Upper lobe of left lung (tissue), 6 donors: ENCODE measurements around the gene CTSO. TPM values are rescaled to one million over a fixed set of nuclear protein-coding genes. Genes with fewer than 3 reads are reported as not detected.

Experiments used
- ATAC-seq, 2 donors: fragments of 200-7000 bp; cut with Tn5 transposase; one replicate each; pipeline ENCODE4 v1.9.1; 2022; ENCODE audit warnings: mild to moderate bottlenecking in 2 of 2, moderate library complexity in 2 of 2; ENCODE audit not compliant: low FRiP score in 2 of 2
- DNase-seq, 2 donors: peaks; one replicate each; pipeline ENCODE4 v3.0.0-alpha.2; 2019 to 2020
- H3K27ac ChIP-seq, 4 donors: fragments of 200-600 bp; sonication (generic); one replicate each; pipeline ENCODE4 v1.5.1; 2016 to 2019
- H3K27me3 ChIP-seq, 4 donors: fragments of 200-600 bp; sonication (generic); one replicate each; pipeline ENCODE4 v1.5.1; 2017 to 2019
- H3K36me3 ChIP-seq, 4 donors: fragments of 200-600 bp; sonication (generic); one replicate each; pipeline ENCODE4 v1.5.1; 2016 to 2019
- H3K4me1 ChIP-seq, 4 donors: fragments of 200-600 bp; sonication (generic); one replicate each; pipeline ENCODE4 v1.5.1; 2018 to 2019
- H3K4me3 ChIP-seq, 4 donors: fragments of 200-600 bp; sonication (generic); one replicate each; pipeline ENCODE4 v1.5.1; 2017 to 2019; ENCODE audit warnings: mild to moderate bottlenecking in 2 of 4, moderate library complexity in 1 of 4
- H3K9me3 ChIP-seq, 4 donors: fragments of 200-600 bp; sonication (generic); one replicate each; pipeline ENCODE4 v1.5.1; 2018 to 2019
- EP300 ChIP-seq, 4 donors: sonication (generic); formaldehyde crosslinking; IDR thresholded peaks; one replicate each; pipeline ENCODE4 v1.5.1; 2017; ENCODE audit warnings: antibody characterized with exemption in 4 of 4, control low read depth in 2 of 4
- POLR2A ChIP-seq, 4 donors: fragments of 450-650 bp; IDR thresholded peaks; one replicate each; pipeline ENCODE4 v1.5.1; 2016 to 2017; ENCODE audit warnings: antibody characterized with exemption in 4 of 4, mild to moderate bottlenecking in 2 of 4
- POLR2AphosphoS5 ChIP-seq, 2 donors: sonication (generic); formaldehyde crosslinking; IDR thresholded peaks; one replicate each; pipeline ENCODE4 v1.5.1; 2017; ENCODE audit warnings: antibody characterized with exemption in 2 of 2
- WGBS, 2 donors: methylation state at CpG; one replicate each; pipeline ENCODE4 v1.1.5; 2017 to 2018; 5-methylcytosine and 5-hydroxymethylcytosine counted together
- total RNA-seq, 6 donors: library from RNA; depleted of rRNA in 4 of 6; stranded (reverse); fragments of >200 nt in 4 of 6; gene quantifications; one replicate each; pipeline versions ENCODE4 v1.1.0 to v1.2.1, GENCODE V29; 2016 to 2021
- TF ChIP-seq, protein P1 (sequence below), 6 experiments: fragments of 450-650 bp in 4 of 6; fragments of 200-600 bp in 2 of 6; sonication (generic) in 2 of 6; IDR thresholded peaks; one replicate each; pipeline ENCODE4 v1.5.1; 2016 to 2019; ENCODE audit warnings: antibody characterized with exemption in 6 of 6
- donor health status: DM: no; HTN: no; CAD: no; lungs with moderate emphysema.
- donor health status: DM: no; HTN: yes; CAD: no; lungs with severe emphysema.

The CTSO gene
- total RNA-seq, 6 donors from 2014 or later: 9.4 to 34.7 (median 22.5) TPM

DNA sequence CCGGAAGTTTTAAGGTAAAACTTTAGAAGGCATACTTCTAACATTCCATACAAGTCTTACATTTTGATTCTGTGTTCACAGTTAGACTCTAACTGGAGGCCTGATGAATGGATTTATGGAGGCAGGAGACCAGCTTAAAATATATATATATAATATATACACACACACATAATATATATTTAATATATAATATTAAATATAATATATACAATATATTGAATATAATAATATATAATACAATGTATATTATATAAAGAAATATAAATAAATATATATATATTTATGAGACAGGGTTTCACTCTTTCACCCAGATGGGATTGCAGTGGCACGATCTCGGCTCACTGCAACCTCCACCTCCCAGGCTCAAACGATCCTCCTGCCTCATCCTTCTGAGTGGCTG lies 7.9 kb upstream of the CTSO start:
- Histone ChIP-seq H3K4me3 (no peak overlapping the region), H3K4me1 (no peaks in the 10 kb centered on the region), H3K27ac (no peak overlapping the region), H3K27me3 (no peaks in the 10 kb centered on the region), H3K36me3 (no peaks in the 10 kb centered on the region), H3K9me3 (no peaks in the 10 kb centered on the region)
- no peak for DNase-seq
- TF ChIP-seq, protein P1, sequence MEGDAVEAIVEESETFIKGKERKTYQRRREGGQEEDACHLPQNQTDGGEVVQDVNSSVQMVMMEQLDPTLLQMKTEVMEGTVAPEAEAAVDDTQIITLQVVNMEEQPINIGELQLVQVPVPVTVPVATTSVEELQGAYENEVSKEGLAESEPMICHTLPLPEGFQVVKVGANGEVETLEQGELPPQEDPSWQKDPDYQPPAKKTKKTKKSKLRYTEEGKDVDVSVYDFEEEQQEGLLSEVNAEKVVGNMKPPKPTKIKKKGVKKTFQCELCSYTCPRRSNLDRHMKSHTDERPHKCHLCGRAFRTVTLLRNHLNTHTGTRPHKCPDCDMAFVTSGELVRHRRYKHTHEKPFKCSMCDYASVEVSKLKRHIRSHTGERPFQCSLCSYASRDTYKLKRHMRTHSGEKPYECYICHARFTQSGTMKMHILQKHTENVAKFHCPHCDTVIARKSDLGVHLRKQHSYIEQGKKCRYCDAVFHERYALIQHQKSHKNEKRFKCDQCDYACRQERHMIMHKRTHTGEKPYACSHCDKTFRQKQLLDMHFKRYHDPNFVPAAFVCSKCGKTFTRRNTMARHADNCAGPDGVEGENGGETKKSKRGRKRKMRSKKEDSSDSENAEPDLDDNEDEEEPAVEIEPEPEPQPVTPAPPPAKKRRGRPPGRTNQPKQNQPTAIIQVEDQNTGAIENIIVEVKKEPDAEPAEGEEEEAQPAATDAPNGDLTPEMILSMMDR (IDR thresholded peaks at IDR 0.05): no peak
- TF ChIP-seq POLR2AphosphoS5 (IDR thresholded peaks at IDR 0.05) (no peak), EP300 (IDR thresholded peaks at IDR 0.05) (no peak), POLR2A (IDR thresholded peaks at IDR 0.05) (no peak)
- 88 to 92% methylated on average over 4 of the region's 4 CpGs for WGBS, 2 donors
- no peak for ATAC-seq

DNA sequence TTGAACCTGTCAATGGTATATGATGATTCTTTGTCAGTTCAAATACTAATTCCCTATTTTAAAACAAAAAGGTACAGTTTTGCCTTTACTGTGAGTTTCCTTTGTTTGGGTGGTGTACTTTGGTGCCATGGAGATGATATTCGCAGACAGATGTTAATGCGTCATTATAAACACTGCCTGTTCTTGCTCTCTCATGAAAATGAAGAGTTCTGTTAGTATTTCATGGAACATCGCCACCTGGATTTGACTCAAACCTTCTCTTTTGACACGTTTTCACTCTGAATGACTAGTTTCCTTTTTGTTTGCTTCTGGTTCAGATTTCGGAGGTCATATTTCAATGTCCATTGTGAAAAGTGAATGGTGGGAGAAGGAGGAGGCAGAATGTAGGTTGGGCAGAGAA lies 6.9 kb upstream of the CTSO start:
- ATAC-seq: peak in 1 of 2 donors; percentile 73

DNA sequence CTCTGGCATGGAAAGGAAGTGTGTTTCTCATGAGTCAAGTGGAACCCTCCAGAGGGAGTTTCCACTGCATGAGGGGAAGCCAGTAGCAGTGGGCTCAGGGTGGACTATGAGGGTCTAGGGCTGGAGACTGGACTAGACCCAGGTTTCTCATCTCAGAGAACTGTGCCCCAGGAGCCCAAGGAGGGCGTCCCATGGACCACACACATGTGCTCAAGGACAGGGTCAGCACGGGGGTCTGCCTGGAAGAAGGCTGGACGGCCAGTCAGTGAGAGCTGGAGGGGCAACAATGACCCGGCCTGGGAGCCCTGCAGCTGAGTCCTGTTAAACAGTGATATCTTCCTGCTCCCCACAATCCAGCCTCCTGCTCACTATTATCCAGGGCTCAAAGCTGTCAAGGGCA lies 5.8 kb upstream of the CTSO start:
- 82% methylated on average over 4 of the region's 4 CpGs; no CpG with 5 or more reads in 1 of the 2 donors for WGBS, 2 donors
- ATAC-seq (peak in 1 of 2 donors; percentile 31), DNase-seq (peak in 1 of 2 donors; percentile 12)
- Histone ChIP-seq H3K4me3 (no peak overlapping the region), H3K36me3 (no peaks in the 10 kb centered on the region), H3K27me3 (no peaks in the 10 kb centered on the region), H3K27ac (no peak overlapping the region), H3K4me1 (peaks cover 0 to under 1% (median 0%) of the 10 kb centered on the region in 4 donors), H3K9me3 (no peaks in the 10 kb centered on the region)
- TF ChIP-seq POLR2AphosphoS5 (IDR thresholded peaks at IDR 0.05): no peak

More for the DNA sequence above, 6.9 kb upstream of the CTSO start:
- no peak for TF ChIP-seq POLR2AphosphoS5 (IDR thresholded peaks at IDR 0.05)
- TF ChIP-seq EP300 (IDR thresholded peaks at IDR 0.05): no peak
- TF ChIP-seq POLR2A (IDR thresholded peaks at IDR 0.05): no peak
- TF ChIP-seq, protein P1 (IDR thresholded peaks at IDR 0.05): no peak
- no peaks in the 10 kb centered on the region for H3K36me3 ChIP-seq
- no peaks in the 10 kb centered on the region for H3K27me3 ChIP-seq
- DNase-seq: no peak
- no peaks in the 10 kb centered on the region for H3K4me1 ChIP-seq
- no peak overlapping the region for H3K27ac ChIP-seq
- WGBS, 2 donors: 62 to 66% methylated on average over 5 of the region's 5 CpGs
- H3K9me3 ChIP-seq: no peaks in the 10 kb centered on the region
- no peak overlapping the region for H3K4me3 ChIP-seq

DNA sequence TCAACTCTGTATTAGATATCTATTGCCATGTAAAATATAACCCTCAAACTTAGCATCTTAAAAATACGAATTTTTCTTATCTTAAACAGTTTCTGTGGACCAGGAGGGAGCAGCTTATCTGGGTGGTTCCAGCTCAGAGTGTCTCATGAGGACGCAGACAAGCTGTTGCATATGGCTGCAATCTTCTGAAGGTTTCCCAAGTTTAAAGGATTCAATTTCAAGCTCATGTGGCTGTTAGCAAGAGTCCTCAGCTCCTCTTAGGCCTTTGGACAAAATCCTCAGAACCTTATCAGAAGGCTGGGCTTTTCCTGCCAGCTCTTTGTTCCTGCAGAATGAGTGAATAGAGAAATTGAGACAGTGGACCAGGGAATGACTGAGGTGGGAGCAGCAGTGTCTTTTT lies 2.8 kb upstream of the CTSO start:
- H3K9me3 ChIP-seq: no peaks in the 10 kb centered on the region
- H3K27ac ChIP-seq: no peak overlapping the region
- TF ChIP-seq, protein P1 (IDR thresholded peaks at IDR 0.05): no peak
- H3K4me1 ChIP-seq: peaks cover 0 to 12% (median 6%) of the 10 kb centered on the region in 4 donors
- no peak for ATAC-seq
- no peak overlapping the region for H3K4me3 ChIP-seq
- WGBS, 2 donors: 76 to 81% methylated on average over 2 of the region's 2 CpGs
- no peak for DNase-seq
- H3K36me3 ChIP-seq: no peaks in the 10 kb centered on the region
- H3K27me3 ChIP-seq: no peaks in the 10 kb centered on the region

DNA sequence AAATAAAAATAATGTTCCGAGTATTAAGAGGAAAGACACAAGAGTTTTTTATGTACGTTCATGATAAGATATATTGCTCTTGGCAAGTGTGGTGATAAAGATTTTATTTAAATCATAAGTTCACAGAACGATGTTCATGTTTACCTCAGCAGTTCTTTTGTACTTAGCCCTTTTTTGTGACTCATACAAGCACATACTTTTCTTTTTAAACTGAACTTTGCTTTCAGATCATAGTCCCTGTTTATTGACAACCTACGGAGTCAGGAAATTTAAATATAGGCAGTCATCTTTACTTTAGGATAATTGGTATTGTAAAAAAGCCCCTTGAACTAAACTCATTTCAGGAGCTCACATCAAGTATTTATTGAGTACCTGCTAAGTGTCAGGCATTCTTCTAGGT lies 1.3 kb upstream of the CTSO start:
- TF ChIP-seq POLR2AphosphoS5 (IDR thresholded peaks at IDR 0.05) (no peak), EP300 (IDR thresholded peaks at IDR 0.05) (no peak)
- 78 to 84% methylated on average over 4 of the region's 4 CpGs for WGBS, 2 donors
- Histone ChIP-seq H3K4me3 (no peak overlapping the region), H3K36me3 (no peaks in the 10 kb centered on the region), H3K9me3 (no peaks in the 10 kb centered on the region), H3K27me3 (no peaks in the 10 kb centered on the region), H3K4me1 (peaks cover 0 to 12% (median 6%) of the 10 kb centered on the region in 4 donors), H3K27ac (no peak overlapping the region)
- no peak for DNase-seq
- ATAC-seq: no peak

DNA sequence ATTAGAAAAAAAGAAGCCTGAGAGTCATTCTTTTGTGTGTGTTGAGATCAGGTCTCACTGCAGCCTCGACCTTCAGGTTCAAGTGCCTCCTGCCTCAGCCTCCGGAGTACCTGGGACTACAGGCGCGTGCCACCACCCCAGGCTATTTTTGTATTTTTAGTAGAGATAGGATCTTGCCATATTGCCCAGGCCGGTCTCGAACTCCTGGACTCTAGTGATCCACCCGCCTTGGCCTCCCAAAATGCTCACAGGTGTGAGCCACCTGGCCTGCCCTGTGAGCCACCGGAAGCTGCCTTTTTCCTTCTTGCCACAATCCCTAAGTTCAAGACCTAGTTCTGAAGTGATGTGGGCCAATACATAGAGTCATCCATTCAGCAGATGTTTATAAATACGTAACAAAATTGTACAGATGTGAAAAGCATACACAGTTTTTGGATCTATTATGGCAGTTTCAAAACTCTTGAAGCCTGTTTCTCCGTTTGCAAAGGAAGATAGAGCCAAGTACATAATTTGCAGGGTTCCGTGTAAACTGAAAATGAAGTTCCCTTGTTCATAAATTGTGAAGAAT lies 536 bp upstream of the CTSO start:
- TF ChIP-seq POLR2A (IDR thresholded peaks at IDR 0.05) (no peak), POLR2AphosphoS5 (IDR thresholded peaks at IDR 0.05) (no peak), EP300 (IDR thresholded peaks at IDR 0.05) (no peak)
- TF ChIP-seq, protein P1 (IDR thresholded peaks at IDR 0.05): no peak
- Histone ChIP-seq H3K4me3 (peak overlapping the region; percentile 55 to 87 (median 63)), H3K9me3 (no peaks in the 10 kb centered on the region), H3K27me3 (no peaks in the 10 kb centered on the region), H3K27ac (peak overlapping the region; percentile 97 to 99 (median 98)), H3K4me1 (peaks cover 0 to 12% (median 6%) of the 10 kb centered on the region in 4 donors), H3K36me3 (no peaks in the 10 kb centered on the region)
- WGBS, 2 donors: 75% methylated on average over 11 of the region's 11 CpGs
- DNase-seq: no peak
- no peak for ATAC-seq
